SK-N-SH (cell line): Measurements from ENCODE around the gene MACROD2.

Source experiments
- ELF1 ChIP-seq: IDR thresholded peaks from 2 replicates; pipeline ENCODE4 v1.4.0; 2012
- EP300 ChIP-seq, 2 experiments: IDR thresholded peaks; 2 replicates each; pipeline versions ENCODE4 v1.4.0 to v1.6.1; 2012; ENCODE audit warnings: borderline replicate concordance in 1 of 2, low read depth in 1 of 2, low read length in 1 of 2
- EZH2phosphoT487 ChIP-seq: fragments of 200-600 bp; sonication (generic); IDR thresholded peaks from 2 replicates; pipeline ENCODE4 v1.6.1; 2017; ENCODE audit warnings: low read depth, mixed run types, mild to moderate bottlenecking, antibody characterized with exemption, moderate library complexity, borderline replicate concordance
- FOXJ3 ChIP-seq: sonication (generic); formaldehyde crosslinking; IDR thresholded peaks from 2 replicates; pipeline ENCODE4 v1.5.1; 2020; ENCODE audit warnings: mild to moderate bottlenecking, missing genetic modification reagents
- GABPA ChIP-seq: IDR thresholded peaks from 2 replicates; pipeline ENCODE4 v1.4.0; 2012; ENCODE audit warnings: low read depth, mild to moderate bottlenecking
- GATA2 ChIP-seq: sonication (generic); formaldehyde crosslinking; IDR thresholded peaks from 2 replicates; pipeline ENCODE4 v1.5.0; 2020; ENCODE audit warnings: mild to moderate bottlenecking, missing genetic modification reagents
- MAX ChIP-seq: IDR thresholded peaks from 2 replicates; pipeline ENCODE4 v1.4.0; 2012; ENCODE audit warnings: low read depth
- POLR2AphosphoS5 ChIP-seq: IDR thresholded peaks from 2 replicates; pipeline ENCODE4 v1.6.1; 2012; ENCODE audit warnings: low read depth, low read length
- RFX5 ChIP-seq: IDR thresholded peaks from 2 replicates; pipeline ENCODE4 v1.6.1; 2012; ENCODE audit warnings: mild to moderate bottlenecking, improper control_type of control experiment, low read length
- TAF1 ChIP-seq: IDR thresholded peaks from 2 replicates; pipeline ENCODE4 v1.6.1; 2012; ENCODE audit warnings: low read depth, mild to moderate bottlenecking, low read length, moderate library complexity, borderline replicate concordance
- USF2 ChIP-seq: fragments of 150-350 bp; IDR thresholded peaks from 2 replicates; pipeline ENCODE4 v1.6.1; 2017; ENCODE audit warnings: antibody characterized with exemption, low read length, low read depth, borderline replicate concordance
- TF ChIP-seq, protein P1 (sequence below): fragments of 150-350 bp; IDR thresholded peaks from 2 replicates; pipeline ENCODE4 v1.6.1; 2016; ENCODE audit warnings: mild to moderate bottlenecking, low read depth, low read length
- TF ChIP-seq, protein P2 (sequence below): fragments of 200-600 bp; sonication (generic); IDR thresholded peaks from 2 replicates; pipeline ENCODE4 v1.6.1; 2017; ENCODE audit warnings: antibody characterized with exemption, mild to moderate bottlenecking, moderate library complexity

DNA sequence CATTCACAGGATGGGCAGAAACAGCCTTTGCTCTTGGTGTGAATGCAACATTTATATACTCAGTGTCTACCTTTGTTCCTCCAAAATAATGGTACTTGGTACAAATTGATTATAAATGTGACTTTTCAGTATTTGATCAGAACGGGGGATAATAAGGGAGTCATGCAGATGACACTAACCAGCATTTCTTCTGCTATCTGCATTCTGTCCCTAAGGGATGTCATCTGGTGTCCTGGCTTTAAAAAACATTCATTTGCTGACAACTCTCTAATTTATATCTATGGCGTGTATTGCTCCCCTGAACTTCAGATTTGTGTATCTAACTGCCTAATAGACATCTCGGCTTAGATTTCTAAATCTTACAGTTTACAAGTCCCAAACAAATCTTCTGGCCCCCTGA, 418.5 kb downstream of the MACROD2 start:
- TF ChIP-seq ELF1 (no peak), EZH2phosphoT487 (no peak), TAF1 (no peak), GABPA (no peak), MAX (no peak), USF2 (no peak), POLR2AphosphoS5 (no peak), GATA2 (CRISPR knock-in tag) (peak; percentile 69), RFX5 (no peak), EP300 (IDR thresholded peaks at IDR 0.05; ENCODE audit: borderline replicate concordance in 1 of 2, low read depth in 1 of 2, low read length in 1 of 2) (peak in 1 of 2 experiments; percentile 91; a peak in 2 of 4 replicates), FOXJ3 (no peak)
- TF ChIP-seq, protein P1, sequence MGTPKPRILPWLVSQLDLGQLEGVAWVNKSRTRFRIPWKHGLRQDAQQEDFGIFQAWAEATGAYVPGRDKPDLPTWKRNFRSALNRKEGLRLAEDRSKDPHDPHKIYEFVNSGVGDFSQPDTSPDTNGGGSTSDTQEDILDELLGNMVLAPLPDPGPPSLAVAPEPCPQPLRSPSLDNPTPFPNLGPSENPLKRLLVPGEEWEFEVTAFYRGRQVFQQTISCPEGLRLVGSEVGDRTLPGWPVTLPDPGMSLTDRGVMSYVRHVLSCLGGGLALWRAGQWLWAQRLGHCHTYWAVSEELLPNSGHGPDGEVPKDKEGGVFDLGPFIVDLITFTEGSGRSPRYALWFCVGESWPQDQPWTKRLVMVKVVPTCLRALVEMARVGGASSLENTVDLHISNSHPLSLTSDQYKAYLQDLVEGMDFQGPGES = no peak
- TF ChIP-seq, protein P2, sequence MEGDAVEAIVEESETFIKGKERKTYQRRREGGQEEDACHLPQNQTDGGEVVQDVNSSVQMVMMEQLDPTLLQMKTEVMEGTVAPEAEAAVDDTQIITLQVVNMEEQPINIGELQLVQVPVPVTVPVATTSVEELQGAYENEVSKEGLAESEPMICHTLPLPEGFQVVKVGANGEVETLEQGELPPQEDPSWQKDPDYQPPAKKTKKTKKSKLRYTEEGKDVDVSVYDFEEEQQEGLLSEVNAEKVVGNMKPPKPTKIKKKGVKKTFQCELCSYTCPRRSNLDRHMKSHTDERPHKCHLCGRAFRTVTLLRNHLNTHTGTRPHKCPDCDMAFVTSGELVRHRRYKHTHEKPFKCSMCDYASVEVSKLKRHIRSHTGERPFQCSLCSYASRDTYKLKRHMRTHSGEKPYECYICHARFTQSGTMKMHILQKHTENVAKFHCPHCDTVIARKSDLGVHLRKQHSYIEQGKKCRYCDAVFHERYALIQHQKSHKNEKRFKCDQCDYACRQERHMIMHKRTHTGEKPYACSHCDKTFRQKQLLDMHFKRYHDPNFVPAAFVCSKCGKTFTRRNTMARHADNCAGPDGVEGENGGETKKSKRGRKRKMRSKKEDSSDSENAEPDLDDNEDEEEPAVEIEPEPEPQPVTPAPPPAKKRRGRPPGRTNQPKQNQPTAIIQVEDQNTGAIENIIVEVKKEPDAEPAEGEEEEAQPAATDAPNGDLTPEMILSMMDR = no peak
